ENCODE measurements around the gene A4GALT. TPM values are rescaled to one million over a fixed set of nuclear protein-coding genes. Genes with fewer than 3 reads are reported as not detected.

The A4GALT gene
- 1.8 and 6.6 TPM in 2 replicates for total RNA-seq

GRCh38 chr22:42720263-42721044 lies at the start of gene A4GALT:
Gene A4GALT, minus strand, starts transcription at chr22:42720870. Its CDS starts 26,919 bp downstream, at chr22:42693951.

GRCh38 chr22:42649246-42650099 lies 71.2 kb downstream of the A4GALT start, which contains the start of gene CYB5R3:
Gene CYB5R3, minus strand, starts transcription at chr22:42649392. Its CDS starts 77 bp downstream, at chr22:42649315.

Other genes starting within 250 kb of the A4GALT start
- gene RRP7A, start 201.1 kb downstream of the A4GALT start, total RNA-seq, result 33.4 and 50.6 TPM in 2 replicates
- gene SERHL2, start 166.9 kb downstream of the A4GALT start, total RNA-seq, result 4.5 and 5.9 TPM in 2 replicates
- gene POLDIP3, start 106.0 kb downstream of the A4GALT start, total RNA-seq, result 25.4 and 25.5 TPM in 2 replicates
- 0.22 and 0.25 TPM in 2 replicates for gene ATP5MGL, start 80.3 kb downstream of the A4GALT start, total RNA-seq
- gene CYB5R3, start 71.5 kb downstream of the A4GALT start, total RNA-seq, result 46.8 and 59.0 TPM in 2 replicates
- gene ARFGAP3, start 136.4 kb upstream of the A4GALT start, total RNA-seq, result 79.0 and 82.7 TPM in 2 replicates

All from uterine smooth muscle cell (primary cell).